Raji (cell line): ENCODE measurements around the gene FBXW11.

Experiments
- POLR2A ChIP-seq: IDR thresholded peaks from 2 replicates; pipeline ENCODE4 v1.6.1; 2011; ENCODE audit warnings: low read depth, low read length, control low read depth; ENCODE audit not compliant: insufficient read depth

The FBXW11 gene

GRCh38 chr5:171945476-171945875 is 61.0 kb downstream of the FBXW11 start:
- no peak for TF ChIP-seq POLR2A

DNA sequence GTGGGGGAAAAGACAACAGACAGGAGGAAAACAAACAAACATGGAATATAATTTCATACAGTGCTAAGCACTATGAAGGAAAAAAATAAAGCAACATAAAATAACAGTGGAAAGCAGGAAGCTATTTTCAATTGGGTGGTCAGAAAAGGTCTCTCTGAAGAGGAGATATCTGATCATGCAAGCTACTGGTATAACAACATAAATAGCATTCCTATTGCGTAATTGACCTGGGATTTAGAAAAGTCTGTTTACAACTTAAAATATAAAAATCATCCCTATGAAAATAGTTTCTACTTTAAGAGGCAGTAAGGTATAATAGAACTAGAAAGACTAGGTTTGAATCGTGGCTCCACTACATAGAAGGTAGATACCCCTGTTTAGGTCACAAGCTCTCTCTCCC is 61.4 kb downstream of the FBXW11 start:
- TF ChIP-seq POLR2A = no peak

DNA sequence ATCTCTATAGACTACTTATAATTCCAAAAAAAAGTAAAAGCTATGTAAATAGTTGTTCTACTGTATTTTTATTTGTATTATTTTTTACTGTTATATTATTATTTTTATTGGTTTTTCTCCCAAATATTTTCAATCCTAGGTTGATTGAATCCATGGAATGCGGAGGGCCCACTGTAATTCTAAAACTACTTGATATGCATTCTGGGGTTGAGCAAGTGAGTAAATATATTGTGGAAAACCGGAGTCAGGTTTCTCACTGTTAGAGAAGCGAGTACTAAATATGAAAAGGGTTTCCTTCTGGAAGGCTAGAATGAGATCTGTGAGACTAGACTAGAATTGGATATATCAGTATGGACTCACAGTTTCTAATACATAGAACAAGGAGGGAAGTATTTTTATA is 66.5 kb downstream of the FBXW11 start:
- no peak for TF ChIP-seq POLR2A

DNA sequence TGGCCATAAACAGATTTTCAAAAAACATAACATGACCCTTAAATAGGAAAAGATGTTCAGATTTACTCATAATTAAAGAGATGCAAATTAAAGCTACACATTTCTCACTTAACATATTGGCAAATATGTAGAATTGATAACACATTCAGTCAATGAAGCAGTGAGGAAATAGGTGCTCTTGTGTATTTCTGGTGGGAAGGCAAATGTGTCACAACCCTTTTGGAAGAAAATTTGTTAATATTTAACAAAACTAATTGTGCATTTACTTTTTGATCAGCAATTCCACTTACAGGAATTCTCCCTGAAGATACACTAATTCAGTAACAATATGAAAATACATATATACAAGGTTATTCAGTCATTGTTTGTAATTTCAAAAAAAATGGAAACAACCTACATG is 68.1 kb downstream of the FBXW11 start:
- no peak for TF ChIP-seq POLR2A

DNA sequence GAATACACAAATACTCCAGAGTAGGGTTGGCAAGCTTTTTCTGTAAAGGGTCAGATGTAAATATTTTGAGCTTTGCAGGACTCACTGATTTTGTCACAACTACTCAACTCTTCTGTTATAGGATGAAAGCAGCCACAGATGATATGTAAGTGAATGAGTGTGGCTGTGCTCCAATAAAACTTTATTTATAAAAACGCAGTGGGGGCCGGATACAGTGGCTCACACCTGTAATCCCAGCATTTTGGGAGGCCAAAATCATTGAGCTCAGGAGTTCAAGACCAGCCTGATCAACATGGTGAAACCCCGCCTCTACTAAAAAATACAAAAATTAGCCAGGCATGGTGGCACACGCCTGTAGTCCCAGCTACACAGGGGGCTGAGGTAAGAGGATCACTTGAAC is 69.1 kb downstream of the FBXW11 start:
- TF ChIP-seq POLR2A = no peak

- no peak for TF ChIP-seq POLR2A
Observed at GRCh38 chr5:171934586-171934985, 71.9 kb downstream of the FBXW11 start.

DNA sequence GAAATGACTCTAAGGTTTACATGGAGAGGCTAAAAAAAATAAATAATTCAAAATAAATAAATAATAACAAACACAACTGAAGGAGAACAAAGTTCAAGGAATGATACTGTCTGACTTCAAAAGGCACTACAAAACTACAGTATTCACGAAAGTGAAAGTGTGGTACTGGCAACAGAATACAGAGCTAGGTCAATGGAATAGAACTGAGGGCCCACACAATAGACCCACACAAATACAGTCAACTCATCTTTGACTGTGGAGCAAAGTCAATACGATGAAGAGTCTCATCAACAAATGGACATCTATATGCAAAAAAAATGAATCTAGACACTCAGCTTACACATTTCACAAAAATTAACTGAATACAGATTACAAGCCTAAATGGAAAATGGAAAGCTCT is 75.3 kb downstream of the FBXW11 start:
- no peak for TF ChIP-seq POLR2A

DNA sequence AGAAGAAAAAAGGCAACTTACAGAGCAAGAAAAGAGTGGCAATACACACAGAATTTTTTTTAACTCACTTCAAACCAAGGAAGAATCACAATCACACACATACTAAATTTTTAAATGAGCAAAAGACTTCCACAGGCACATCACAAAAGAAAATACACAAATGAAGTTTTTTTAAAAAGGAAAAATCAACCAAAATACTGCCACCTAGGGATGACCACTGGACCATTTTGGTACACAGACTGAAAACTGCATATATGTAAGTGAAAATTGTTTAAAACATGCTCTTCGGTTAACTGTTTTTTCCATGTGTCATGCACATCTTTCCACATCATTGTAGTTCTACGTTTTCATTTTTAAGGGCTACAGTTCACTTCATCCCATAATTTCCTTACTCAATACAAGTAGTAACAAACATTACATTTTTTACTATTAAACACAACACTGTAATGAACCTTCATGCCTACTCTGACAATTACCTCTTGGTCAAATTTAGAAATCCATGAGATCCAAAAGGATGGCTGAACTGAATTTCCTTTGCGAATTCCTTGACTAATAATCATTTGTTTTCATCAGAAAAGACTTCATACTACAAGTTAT is 79.0 kb downstream of the FBXW11 start:
- TF ChIP-seq POLR2A = no peak

DNA sequence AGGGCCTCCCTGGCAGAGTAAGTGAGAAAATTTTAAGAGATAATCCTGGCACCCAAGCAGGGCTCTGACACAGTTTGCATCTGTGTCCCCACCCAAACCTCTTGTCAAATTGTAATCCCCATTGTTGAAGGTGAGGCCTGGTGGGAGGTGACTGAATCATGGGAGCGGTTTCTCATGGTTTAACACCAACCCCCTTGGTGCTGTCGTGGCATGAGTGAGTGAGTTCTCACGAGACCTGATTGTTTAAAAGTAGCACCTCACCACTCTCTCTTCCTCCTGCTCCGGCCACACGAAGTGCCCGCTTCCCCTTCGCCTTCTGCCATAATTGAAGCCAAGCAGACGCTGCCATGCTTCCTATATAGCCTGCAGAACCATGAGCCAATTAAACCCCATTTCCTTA is 80.1 kb downstream of the FBXW11 start:
- TF ChIP-seq POLR2A = no peak

DNA sequence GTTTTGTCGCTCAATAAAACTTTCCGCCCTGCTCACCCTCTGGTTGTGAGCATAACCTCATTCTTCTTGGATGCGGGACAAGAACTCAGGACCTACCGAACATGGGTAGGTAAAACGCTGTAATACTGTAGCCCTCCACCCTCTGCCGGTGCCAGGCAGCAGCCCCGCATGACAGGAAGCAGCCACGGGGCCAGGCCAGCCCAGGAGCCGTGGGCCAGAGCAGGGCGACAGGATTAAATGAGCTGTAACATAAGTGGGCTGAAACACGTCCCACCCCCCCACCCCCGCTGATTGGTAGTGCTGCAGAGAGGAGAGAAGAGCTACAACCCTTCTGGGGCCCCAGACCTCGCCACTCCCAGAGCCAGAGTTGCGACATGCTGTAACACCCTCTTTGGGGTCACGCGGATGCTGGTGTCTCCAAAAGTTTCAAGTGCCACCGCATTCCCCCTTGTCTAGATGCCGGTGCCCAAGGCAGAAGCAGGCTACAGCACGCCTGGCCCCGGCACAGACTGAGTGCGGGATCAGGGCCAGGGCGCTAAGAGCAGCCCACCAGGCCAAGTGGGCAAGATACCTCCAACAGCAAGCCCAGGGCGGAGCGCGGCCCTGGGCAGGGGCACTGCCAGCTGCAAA is 81.8 kb downstream of the FBXW11 start:
- TF ChIP-seq POLR2A = no peak

- TF ChIP-seq POLR2A = no peak
Observed at GRCh38 chr5:171920765-171921391, 85.6 kb downstream of the FBXW11 start.

DNA sequence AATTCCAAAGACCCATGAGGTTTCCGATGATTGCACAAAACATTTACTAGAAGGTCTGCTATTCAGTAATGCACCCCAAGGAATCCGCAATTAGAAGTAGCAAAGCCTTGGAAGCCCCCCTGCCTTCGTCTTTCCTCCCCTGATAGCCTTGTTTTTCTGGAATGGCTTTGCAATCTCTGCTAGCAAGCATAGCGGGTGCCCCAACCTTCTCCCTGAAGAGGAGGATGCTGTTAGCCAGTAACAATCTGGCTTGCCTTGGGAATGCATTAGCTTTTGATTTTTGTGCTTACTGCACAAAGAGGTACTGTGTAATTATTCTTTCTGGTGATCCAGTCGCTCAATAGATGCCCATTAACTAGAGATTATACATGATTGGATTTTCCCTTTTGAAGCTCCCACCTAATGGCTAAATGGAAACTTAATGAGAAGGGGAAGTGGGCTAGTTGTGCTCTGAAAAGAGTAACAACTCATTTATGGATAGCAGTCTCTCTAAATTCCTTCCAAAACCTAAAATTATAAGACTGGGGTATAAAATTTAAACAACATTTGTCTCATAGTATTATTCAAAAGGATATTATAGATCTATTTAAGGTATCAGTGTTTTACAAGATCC is 91.6 kb downstream of the FBXW11 start:
- TF ChIP-seq POLR2A = no peak

GRCh38 chr5:171913987-171914273 is 92.5 kb downstream of the FBXW11 start:
- no peak for TF ChIP-seq POLR2A

- TF ChIP-seq POLR2A = no peak
Observed at GRCh38 chr5:171911152-171911551, 95.3 kb downstream of the FBXW11 start.

DNA sequence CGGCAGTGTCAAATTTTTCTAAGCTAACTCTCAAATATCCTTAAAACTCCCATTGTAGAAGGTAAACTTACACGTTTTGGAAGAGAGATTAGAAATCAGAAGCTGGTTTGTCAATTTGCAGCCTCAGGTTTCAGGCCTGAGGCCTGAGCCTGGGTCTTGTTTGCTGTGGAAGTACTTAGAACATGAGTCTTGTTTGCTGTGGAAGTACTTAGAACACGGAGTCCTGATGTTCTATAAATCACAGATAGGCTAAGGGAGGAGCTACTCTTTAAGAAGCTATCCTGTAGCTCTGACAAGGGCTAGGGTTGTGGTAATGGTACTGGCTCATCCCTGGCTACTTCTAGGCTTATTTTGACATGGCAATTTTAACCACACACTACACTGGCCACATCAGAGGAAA is 97.8 kb downstream of the FBXW11 start:
- no peak for TF ChIP-seq POLR2A

GRCh38 chr5:171907725-171908343 is 98.6 kb downstream of the FBXW11 start:
- no peak for TF ChIP-seq POLR2A

GRCh38 chr5:171906703-171907590 is 99.5 kb downstream of the FBXW11 start:
- no peak for TF ChIP-seq POLR2A
